Small intestine (tissue), 7 donors: Measurements from ENCODE around the gene OST4. TPM values are rescaled to one million over a fixed set of nuclear protein-coding genes. Genes with fewer than 3 reads are reported as not detected.
"Not testable (repeated sequence)": the region's sequence is repeated elsewhere in the genome, so short reads cannot be mapped to it uniquely, and the experiment has no call there.

ENCODE experiments used
- DNase-seq, 2 donors: peaks; one replicate each; pipeline versions ENCODE4 v3.0.0 to v3.0.0-alpha.2; 2013
- FAIRE-seq: peaks from 2 replicates; lab custom pipeline; 2012; peaks lifted over from hg19 to GRCh38; lab: Jason Lieb, UNC
- H3K27ac ChIP-seq, 3 donors: one replicate each; pipeline ENCODE4 v1.5.1; 2013; ENCODE audit warnings: low read length in 2 of 3, mild to moderate bottlenecking in 2 of 3, control low read depth in 1 of 3, inconsistent platforms in 1 of 3, low read depth in 1 of 3, moderate library complexity in 1 of 3
- H3K27me3 ChIP-seq, 3 donors: one replicate each; pipeline ENCODE4 v1.6.1; 2013; ENCODE audit warnings: low read length in 3 of 3, inconsistent platforms in 1 of 3; ENCODE audit not compliant: control insufficient read depth in 3 of 3, insufficient read depth in 3 of 3
- H3K36me3 ChIP-seq, 3 donors: one replicate each; pipeline ENCODE4 v1.6.1; 2013; ENCODE audit warnings: low read length in 3 of 3, inconsistent platforms in 1 of 3, low read depth in 1 of 3, mild to moderate bottlenecking in 1 of 3, moderate library complexity in 1 of 3; ENCODE audit not compliant: control insufficient read depth in 3 of 3, insufficient read depth in 2 of 3
- H3K4me1 ChIP-seq, 3 donors: one replicate each; pipeline ENCODE4 v1.6.1; 2013; ENCODE audit warnings: low read length in 2 of 3, inconsistent platforms in 1 of 3, low read depth in 1 of 3, mild to moderate bottlenecking in 1 of 3, moderate library complexity in 1 of 3; ENCODE audit not compliant: control insufficient read depth in 3 of 3, insufficient read depth in 2 of 3
- H3K4me3 ChIP-seq, 3 donors: one replicate each; pipeline ENCODE4 v1.5.1; 2013; ENCODE audit warnings: low read length in 3 of 3, control low read depth in 1 of 3, inconsistent platforms in 1 of 3, low read depth in 1 of 3, mild to moderate bottlenecking in 1 of 3, moderate library complexity in 1 of 3
- H3K9me3 ChIP-seq, 2 donors: one replicate each; pipeline ENCODE4 v1.6.1; 2013; ENCODE audit warnings: low read depth in 1 of 2, low read length in 1 of 2; ENCODE audit not compliant: control insufficient read depth in 2 of 2, insufficient read depth in 1 of 2
- WGBS, 3 donors: extraction: QIAGEN DNeasy Blood & Tissue Kit; methylation state at CpG; one replicate each; pipeline ENCODE4 v1.1.7; 2013; 5-methylcytosine and 5-hydroxymethylcytosine counted together
- polyA plus RNA-seq, 4 donors: library from polyadenylated mRNA; stranded (reverse) in 3 of 4; unstranded in 1 of 4; fragments of 200-250 nt in 3 of 4; fragments of 120-200 nt in 1 of 4; gene quantifications; one replicate each; pipeline versions ENCODE4 v1.2.1 to v1.2.3, GENCODE V29; 2013
- donor health status: healthy with polysubstance abuse.
- donor health status: control.
- donor health status: control.
- donor health status: Bipolar disorder and iron deficiency.
- donor health status: healthy.

OST4 gene
- polyA plus RNA-seq, 4 donors, result 319 to 477 (median 396) TPM

DNA sequence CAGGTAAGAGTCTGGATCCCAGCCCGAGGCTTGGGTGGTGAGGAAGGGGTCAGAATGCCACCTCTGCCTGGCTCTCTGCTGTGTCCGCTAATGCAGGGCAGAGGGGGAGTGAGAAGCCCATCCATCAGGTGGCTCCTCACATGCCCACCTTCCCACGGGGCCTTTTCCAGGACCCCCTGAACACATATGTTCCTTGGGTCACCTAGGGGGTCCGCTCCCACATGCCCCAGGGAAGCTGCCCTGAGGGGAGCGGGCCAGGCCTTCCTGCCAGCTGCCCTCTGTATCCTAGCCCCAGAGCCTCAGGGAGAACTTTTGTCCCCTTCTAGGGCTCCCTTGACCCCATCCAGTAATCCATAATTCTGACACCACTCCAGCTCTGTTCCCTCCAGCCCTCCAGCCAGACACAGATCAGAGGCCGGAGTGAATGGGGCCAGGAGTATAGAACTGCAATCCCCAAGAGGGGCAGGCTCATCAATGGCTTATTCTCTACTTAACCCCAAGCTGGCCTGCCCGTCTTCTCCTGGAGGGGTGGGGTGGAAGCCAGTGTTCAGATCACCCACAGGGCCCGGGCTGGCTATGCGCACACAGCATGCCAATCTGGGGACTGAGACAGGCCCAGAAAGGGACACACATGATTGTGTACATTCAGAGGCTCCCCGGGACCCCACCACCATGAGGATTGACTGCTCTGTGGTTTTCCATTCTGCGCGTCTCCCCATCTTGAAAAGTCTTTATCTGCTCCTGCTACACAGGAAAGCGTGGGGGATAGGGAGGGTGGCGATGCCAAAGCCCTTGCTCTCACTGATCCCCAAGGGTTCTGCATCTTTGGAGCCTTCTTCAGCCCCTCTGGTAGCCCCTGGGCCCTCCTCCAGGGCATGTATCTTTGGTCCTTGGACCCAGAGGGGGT lies 8.0 kb upstream of the OST4 start:
- Histone ChIP-seq H3K4me1 (peaks cover 0 to 8% (median 0%) of the 10 kb centered on the region in 3 donors), H3K4me3 (peak overlapping the region; percentile 24 to 71 (median 26)), H3K27ac (peak overlapping the region in 2 of 3 donors; percentile 77 to 80), H3K36me3 (peaks cover 0 to 28% (median 0%) of the 10 kb centered on the region in 3 donors), H3K9me3 (no peaks in the 10 kb centered on the region), H3K27me3 (peaks cover 0 to 8% (median 0%) of the 10 kb centered on the region in 3 donors)
- DNase-seq (no peak), FAIRE-seq (no peak)
- 62 to 87% (median 86%) methylated on average over 13 to 14 of the region's 14 CpGs for WGBS, 3 donors

DNA sequence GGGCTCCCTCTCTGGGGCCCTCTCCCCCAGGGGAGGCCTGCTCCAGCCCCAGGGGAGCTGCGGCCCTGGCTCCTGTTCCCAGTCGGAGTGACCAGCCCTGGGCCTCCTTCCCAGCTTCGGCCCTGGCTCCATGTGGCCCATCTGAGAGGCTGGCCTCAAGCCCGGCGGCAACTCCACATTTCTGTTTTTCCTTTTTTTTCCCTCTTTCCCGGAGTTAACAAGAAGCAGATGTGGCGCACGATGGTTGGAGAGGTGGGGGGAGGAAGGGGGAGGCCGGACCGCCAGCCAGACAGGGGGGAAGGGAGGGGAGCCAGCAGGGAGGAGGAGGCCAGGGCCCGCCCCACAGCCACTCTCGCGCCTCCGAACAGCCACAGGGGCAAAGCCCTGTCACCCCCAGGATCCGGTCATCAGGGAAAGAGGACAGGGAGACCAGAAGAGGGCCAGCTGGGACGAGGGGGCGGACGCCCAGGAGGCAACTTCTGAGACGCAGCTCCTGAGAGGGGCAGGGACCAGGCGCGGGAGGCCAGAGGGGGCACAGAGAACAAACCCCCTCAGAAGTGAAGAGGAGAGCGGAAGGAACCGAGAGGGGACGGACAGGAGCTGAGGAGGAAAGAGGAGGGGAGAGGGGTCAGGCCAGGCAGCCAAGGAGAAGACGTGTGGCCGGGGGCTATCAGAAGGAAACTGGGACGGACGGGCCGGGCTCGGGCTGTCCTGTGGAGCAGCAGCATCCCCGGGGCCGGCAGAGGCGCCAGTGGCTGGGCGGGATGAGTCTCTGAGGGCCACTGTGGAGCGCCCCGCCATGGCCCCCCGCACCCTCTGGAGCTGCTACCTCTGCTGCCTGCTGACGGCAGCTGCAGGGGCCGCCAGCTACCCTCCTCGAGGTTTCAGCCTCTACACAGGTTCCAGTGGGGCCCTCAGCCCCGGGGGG lies 7.1 kb upstream of the OST4 start, which contains the start of gene EMILIN1:
Gene EMILIN1 (plus strand): TSS at position 349 of the 928 bp plus-strand sequence. CDS start 451 bp downstream, at position 800.
- peak within 1 kb of the TSS in 2 of 3 donors; percentile 77 to 80 for H3K27ac ChIP-seq
- peaks cover 0 to 19% (median 0%) of the 10 kb centered on the region in 3 donors for H3K36me3 ChIP-seq
- DNase-seq (peak in 1 of 2 donors; percentile 58), FAIRE-seq (no peak)
- peaks cover 0 to 8% (median 0%) of the 10 kb centered on the region in 3 donors for H3K27me3 ChIP-seq
- peaks cover 0 to 8% (median 0%) of the 10 kb centered on the region in 3 donors for H3K4me1 ChIP-seq
- H3K4me3 ChIP-seq, result peak within 1 kb of the TSS; percentile 24 to 71 (median 26)
- no peaks in the 10 kb centered on the region for H3K9me3 ChIP-seq
- 43 to 76% (median 74%) methylated on average over 32 to 41 of the region's 41 CpGs for WGBS, 3 donors

GRCh38 chr2:27077231-27077630 lies 5.8 kb upstream of the OST4 start:
- Histone ChIP-seq H3K27ac (peak overlapping the region in 1 of 3 donors; percentile 46), H3K4me3 (no peak overlapping the region), H3K4me1 (peaks cover 0 to 15% (median 0%) of the 10 kb centered on the region in 3 donors), H3K36me3 (peaks cover 0 to 11% (median 0%) of the 10 kb centered on the region in 3 donors), H3K9me3 (no peaks in the 10 kb centered on the region), H3K27me3 (peaks cover 0 to 8% (median 0%) of the 10 kb centered on the region in 3 donors)
- DNase-seq (no peak), FAIRE-seq (no peak)
- WGBS, 3 donors, result 64 to 70% (median 66%) methylated on average over 7 of the region's 7 CpGs

- peaks cover 0 to 6% (median 0%) of the 10 kb centered on the region in 3 donors for H3K36me3 ChIP-seq
- peaks cover 0 to 8% (median 0%) of the 10 kb centered on the region in 3 donors for H3K27me3 ChIP-seq
- FAIRE-seq, result no peak
- H3K9me3 ChIP-seq, result no peaks in the 10 kb centered on the region
- 74 to 85% (median 77%) methylated on average over 4 of the region's 4 CpGs for WGBS, 3 donors
- no peak overlapping the region for H3K4me3 ChIP-seq
- peaks cover 0 to 11% (median 0%) of the 10 kb centered on the region in 3 donors for H3K4me1 ChIP-seq
- H3K27ac ChIP-seq, result peak overlapping the region in 1 of 3 donors; percentile 38
- no peak for DNase-seq
Observed at GRCh38 chr2:27076323-27076722, 4.9 kb upstream of the OST4 start.

DNA sequence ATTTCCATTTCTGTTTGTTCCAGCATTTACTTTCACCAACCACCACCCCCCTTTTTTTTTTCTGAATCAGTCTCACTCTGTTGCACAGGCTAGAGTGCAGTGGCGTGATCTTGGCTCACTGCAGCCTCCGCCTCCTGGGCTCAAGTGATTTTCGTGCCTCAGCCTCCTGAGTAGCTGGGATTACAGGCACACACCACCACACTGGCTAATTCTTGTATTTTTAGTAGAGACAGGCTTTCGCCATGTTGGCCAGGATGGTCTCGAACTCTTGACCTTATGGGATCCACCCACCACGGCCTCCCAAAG lies 4.1 kb upstream of the OST4 start:
- H3K27me3 ChIP-seq, DNase-seq, H3K9me3 ChIP-seq, FAIRE-seq, H3K4me3 ChIP-seq, H3K36me3 ChIP-seq: not testable (repeated sequence)
- WGBS, 3 donors, result 69 to 85% (median 85%) methylated on average over 6 of the region's 6 CpGs
- Histone ChIP-seq H3K4me1 (peaks cover under 1 to 13% (median 2%) of the 10 kb centered on the region in 3 donors), H3K27ac (peak overlapping the region in 2 of 3 donors; percentile 24 to 38)

GRCh38 chr2:27074738-27075565 lies 3.5 kb upstream of the OST4 start:
- no peak for DNase-seq
- H3K36me3 ChIP-seq, result peaks cover 0 to 4% (median 0%) of the 10 kb centered on the region in 3 donors
- H3K27ac ChIP-seq, result peak overlapping the region in 2 of 3 donors; percentile 24 to 72
- H3K9me3 ChIP-seq, result no peaks in the 10 kb centered on the region
- H3K4me3 ChIP-seq, result no peak overlapping the region
- peaks cover 4 to 18% (median 6%) of the 10 kb centered on the region in 3 donors for H3K4me1 ChIP-seq
- WGBS, 3 donors, result 53 to 78% (median 69%) methylated on average over 4 of the region's 4 CpGs
- peaks cover 0 to 8% (median 0%) of the 10 kb centered on the region in 3 donors for H3K27me3 ChIP-seq
- FAIRE-seq, result no peak

DNA sequence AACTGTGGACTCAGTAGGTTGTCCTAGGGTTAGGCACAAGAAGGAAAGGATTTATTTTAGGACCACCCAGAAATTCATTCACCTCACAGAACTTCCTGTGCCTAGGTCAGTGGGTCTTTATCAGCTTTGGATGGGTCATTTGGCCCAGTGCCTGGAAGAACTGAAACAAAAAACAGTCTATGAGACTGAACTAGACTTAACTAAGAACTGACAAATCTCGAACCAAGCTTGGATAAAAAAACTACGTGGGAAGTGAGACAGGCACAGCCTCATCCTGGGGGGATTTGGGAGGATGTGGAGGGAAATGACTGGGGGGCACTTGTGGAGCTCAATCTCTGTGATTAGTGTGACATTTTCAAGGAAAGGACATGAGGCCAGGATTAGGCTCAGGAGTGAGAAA lies 2.3 kb upstream of the OST4 start:
- no peaks in the 10 kb centered on the region for H3K9me3 ChIP-seq
- H3K4me3 ChIP-seq, result no peak overlapping the region
- H3K36me3 ChIP-seq, result peaks cover 0 to 15% (median 5%) of the 10 kb centered on the region in 3 donors
- 38 to 51% (median 38%) methylated on average over 2 of the region's 2 CpGs for WGBS, 3 donors
- FAIRE-seq, result no peak
- H3K27ac ChIP-seq, result peak overlapping the region in 2 of 3 donors; percentile 28 to 92
- H3K4me1 ChIP-seq, result peaks cover 4 to 23% (median 7%) of the 10 kb centered on the region in 3 donors
- no peak for DNase-seq
- peaks cover 0 to 8% (median 0%) of the 10 kb centered on the region in 3 donors for H3K27me3 ChIP-seq
